ENCODE measurements around the gene TMEM59.

TMEM59 gene

GRCh38 chr1:53992085-53992874 is 60.7 kb downstream of the TMEM59 start:
- in situ Hi-C loops (cut with HindIII; ENCODE audit: low sequenced_read_pairs) = no loop called here

- in situ Hi-C loops (cut with HindIII; ENCODE audit: low sequenced_read_pairs) = no loop called here
Observed at GRCh38 chr1:53987880-53988279, 65.1 kb downstream of the TMEM59 start.

GRCh38 chr1:53986458-53986857 is 66.5 kb downstream of the TMEM59 start:
- in situ Hi-C loops (cut with HindIII; ENCODE audit: low sequenced_read_pairs) = no loop called here

- in situ Hi-C loops (cut with HindIII; ENCODE audit: low sequenced_read_pairs) = no loop called here
Observed at GRCh38 chr1:53984726-53985125, 68.3 kb downstream of the TMEM59 start.

GRCh38 chr1:53982763-53983104 is 70.3 kb downstream of the TMEM59 start:
- in situ Hi-C loops (cut with HindIII; ENCODE audit: low sequenced_read_pairs) = no loop called here

GRCh38 chr1:53982034-53982762 is 70.8 kb downstream of the TMEM59 start:
- in situ Hi-C loops (cut with HindIII; ENCODE audit: low sequenced_read_pairs) = no loop called here

GRCh38 chr1:53981220-53981619 is 71.8 kb downstream of the TMEM59 start:
- in situ Hi-C loops (cut with HindIII; ENCODE audit: low sequenced_read_pairs) = no loop called here

GRCh38 chr1:53979712-53980450 is 73.1 kb downstream of the TMEM59 start:
- in situ Hi-C loops (cut with HindIII; ENCODE audit: low sequenced_read_pairs) = no loop called here
